Stimulated activated CD8-positive, alpha-beta memory T cell treated with anti-CD3 and anti-CD28 coated beads, Interleukin-12 subunit alpha, Interleukin-12 subunit beta, amount 100 ng/mL, for 1 hour (primary cell): ENCODE measurements around the gene ACOX2.

Experiments
- DNase-seq: peaks from one replicate; pipeline ENCODE4 v3.0.0-alpha.2; 2020; ENCODE audit warnings: low read depth

The ACOX2 gene

DNA sequence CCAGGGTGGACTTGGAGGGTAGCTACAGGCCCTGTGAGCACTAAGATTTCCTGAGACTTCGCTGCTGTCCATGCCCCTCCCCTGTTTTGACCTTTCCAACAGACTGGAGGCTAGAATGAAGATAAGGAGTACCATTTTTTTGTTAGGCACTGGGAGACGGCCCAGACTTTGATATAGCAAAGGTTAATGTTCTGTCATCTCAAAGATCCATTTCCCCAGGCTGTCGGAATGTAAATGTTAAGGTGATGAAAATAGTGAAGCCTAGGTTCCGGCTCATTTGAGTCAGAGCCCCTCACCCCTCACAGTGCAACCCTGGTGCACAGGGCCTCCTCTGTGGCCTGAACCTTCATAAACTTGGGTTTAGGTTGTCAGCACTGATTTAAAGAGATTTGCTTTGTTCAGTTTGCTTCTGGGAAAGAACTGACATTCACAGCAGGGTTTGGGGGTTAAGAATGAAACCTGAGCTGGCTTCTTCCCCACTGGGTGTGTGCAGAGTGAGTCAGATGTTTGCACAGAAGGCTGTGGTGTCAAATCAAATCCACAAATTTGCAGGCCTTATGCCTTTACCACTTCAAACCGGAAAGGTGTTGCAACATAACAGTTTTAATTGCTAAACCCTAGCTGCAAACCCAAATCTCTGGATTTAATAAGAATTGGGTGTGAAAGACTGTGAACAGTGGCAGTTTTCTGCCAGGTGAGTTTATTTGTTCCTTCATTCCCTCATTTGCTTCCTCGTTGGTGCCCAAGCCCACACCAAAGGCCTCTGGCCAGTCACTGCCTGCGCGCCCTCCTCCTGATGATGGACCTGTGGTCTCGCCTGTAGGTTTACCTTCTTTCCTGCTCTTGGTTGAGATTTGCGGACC lies 65.7 kb downstream of the ACOX2 start:
- no peak for DNase-seq

DNA sequence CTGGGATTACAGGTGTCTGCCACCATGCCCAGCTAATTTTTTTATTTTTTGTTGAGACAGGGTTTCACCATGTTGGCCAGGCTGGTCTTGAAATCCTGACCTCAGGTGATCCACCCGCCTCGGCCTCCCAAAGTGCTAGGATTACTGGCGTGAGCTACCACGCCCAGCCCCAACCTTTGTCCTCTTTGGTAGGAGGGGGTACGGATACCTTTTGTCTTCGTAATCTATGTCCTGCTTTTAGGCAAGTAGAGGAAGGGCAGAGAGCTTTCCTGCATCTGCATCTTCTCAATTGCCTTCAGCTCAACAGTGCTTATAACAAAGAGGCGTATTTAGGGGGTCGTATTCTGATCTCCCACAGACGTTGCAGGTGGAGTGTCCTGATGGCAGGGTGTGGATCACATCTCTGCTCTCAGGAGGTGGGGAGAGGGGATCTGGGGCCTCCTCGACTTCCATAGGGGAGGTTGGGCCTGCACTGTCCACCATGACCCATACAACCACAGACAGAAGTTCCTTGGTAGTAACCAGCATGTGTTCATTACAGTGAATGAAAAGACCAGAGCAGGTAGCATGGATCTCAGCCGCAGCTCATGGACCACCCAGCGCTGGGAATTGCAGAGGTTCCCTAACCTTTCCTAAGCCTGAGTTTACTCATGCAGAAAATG lies 66.5 kb downstream of the ACOX2 start:
- DNase-seq, result no peak

DNA sequence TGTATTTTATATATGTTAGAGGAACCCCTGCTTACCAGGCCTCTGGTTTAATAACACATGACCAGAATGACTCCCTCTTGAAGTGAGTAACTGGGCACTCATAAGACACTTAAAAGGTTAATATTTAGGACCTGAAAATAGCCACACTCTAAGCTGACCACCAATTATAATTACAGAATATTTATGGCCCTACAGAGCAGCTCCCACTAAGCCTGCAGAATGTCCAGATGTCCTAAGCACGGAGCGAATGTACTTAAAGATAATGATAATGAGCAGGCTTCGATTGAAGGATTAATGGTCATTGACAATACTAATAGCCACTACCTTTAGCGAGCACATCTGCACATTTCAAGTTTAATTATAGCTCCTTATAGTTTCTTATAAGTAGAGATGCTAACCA lies 67.9 kb downstream of the ACOX2 start:
- DNase-seq, result no peak

DNA sequence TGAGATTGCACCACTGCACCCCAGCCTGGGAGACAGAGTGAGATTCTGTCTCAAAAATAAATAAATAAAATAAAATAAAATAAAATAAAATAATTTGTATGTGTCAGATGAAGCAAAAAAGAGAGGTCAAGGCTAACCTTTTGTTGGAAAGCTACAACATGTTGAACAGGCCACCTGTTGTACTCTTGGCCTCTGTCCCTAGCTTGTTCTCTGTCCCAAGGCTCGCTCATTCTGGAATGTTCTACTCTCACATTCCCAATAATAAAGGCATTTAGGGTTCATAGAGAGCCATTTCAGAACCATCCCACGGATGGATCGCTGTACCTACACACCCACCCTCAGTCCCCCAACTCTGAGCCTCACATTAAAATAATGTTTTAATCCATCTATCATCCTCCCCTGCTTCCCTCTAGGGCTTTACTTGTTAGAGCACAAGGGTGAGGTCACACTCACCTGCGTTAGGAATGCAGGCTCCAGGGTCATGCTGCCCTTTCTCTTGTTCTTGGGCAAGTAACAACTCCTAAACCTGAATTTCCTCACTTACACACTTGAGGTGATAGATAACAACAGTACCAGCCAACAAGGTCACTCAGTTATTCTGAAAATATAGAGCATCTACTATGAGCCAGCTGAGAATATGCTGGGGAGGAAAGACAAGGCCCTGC lies 70.0 kb downstream of the ACOX2 start:
- DNase-seq, result no peak

DNA sequence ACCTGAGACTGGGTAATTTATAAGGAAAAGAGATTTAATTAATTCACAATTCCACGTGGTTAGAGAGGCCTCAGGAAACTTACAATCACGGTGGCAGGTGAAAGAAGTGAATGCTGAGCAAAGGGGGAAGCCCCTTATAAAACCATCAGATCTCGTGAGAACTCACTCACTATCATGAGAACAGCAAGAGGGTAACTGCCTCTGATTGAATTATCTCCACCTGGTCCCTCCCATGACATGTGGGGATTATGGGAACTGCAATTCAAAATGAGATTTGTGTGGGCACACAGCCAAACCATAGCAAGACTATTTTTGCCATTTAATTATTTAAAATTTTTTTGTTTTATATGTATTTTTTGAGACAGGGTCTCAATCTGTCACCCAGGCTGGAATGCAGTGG lies 72.1 kb downstream of the ACOX2 start:
- DNase-seq, result no peak

DNA sequence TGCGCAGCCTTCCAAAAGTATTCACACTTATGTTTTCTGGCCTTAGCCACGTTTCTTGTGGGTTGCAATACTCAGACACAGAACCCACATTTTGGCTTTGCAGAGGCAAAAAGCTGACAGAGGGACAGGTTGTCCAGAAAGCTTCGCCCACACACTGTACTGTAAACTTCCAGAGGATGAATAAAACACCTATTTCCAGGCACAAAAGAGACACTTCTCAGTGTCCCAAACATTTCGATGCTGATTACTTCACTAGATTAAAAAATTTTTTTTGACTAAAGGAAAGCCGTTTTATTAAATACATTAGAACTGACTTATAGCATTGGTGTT lies 73.1 kb downstream of the ACOX2 start:
- DNase-seq, result no peak

DNA sequence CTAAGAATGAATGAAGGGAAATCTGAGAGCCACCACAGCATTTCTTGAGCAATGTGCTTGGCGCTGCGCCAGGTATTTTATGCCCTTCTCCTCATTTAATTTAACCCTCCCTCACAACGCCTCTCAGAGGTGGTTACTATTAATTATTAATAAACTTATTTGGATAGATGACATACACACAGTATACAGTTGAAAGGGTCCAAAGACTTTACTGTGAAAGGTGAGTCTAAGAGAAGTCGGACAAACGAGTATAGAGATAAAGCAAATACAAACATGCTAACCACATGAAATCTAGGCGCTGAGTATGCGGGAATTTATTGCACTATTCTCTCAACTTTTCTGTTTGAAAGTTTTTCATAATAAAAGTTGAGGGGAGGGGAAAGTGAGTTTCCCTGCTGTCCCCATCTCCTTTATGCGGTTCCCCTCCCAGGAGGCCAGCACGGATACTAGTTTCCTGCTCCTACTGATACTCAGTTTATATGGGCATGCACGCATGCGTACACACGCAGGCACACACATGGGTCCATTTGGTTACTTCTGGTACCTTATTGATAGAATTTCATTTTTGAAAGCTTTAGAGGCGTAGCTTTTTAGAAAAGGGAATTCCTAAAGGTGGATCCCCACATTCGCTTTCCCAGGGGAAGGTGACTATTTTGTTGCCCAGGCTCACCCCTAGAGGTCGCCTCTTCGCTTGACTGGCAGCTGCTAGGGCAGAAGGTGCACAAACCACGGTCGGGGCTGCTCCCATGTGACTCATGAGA lies 73.6 kb downstream of the ACOX2 start:
- DNase-seq, result peak; percentile 67

DNA sequence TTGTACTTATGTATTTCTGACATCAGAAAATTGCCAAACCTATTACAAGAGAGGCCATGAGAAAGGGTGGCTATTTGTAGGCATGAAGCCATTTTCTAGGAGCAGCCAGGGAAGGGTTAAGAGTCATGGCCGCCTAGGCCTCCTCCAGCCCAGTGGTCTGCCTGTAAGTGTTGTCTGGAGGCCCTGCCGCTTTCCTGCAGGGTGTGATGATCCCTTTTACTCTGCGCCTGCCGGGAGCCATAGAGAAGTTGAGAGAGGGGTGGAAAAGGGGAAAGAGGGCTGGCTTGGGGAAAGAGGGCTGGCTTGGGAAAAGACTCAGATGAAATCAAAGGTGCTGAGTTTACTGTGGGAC lies 74.2 kb downstream of the ACOX2 start:
- no peak for DNase-seq

DNA sequence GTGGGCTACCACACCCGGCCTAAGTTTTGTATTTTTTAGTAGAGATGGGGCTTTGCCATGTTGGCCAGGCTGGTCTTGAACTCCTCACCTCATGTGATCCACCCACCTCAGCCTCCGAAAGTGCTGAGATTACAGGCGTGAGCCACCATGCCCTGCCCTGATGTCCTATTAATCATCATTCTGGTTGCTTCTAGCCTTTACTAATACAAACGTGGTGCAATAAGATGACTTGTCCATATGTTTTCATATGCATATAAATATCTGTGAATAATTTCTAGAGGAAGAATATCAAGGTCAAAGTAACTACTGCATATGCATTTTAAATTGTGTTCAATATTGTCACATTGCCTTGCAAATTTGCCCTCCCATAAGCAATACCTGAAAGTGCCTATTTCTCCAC lies 77.8 kb downstream of the ACOX2 start:
- DNase-seq, result no peak
